Measurements from ENCODE around the gene EYA2.

The EYA2 gene

DNA sequence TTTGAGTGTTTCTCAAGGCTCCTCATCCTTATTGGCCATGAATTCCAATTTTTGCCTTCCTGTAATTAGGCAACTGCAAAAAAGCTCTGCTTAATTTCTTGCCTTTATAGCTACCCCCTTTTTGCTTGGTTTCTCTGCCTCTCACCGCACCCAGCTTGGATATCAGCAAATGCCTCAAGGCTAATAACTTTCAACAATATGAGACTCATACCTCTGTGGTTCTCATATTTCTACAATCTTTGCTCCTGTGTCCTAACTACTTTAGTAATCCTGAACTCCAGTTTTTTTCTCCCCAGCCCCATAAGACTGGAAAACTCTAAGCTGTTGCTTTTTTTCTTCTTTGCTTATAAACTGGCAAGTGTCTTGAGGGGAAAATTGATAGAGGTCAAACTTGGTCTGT, 88.8 kb downstream of the EYA2 start:
- H3K18ac ChIP-seq (ENCODE audit: low read length) = no peak overlapping the region
- DNase-seq (ENCODE audit: low spot score) = no peak
- no peak overlapping the region for H2AFZ ChIP-seq (ENCODE audit: low read length)
- H3K27me3 ChIP-seq (ENCODE audit: control insufficient read depth in 3 of 3, insufficient read depth in 3 of 3, low read depth in 1 of 3, low read length in 3 of 3) = peaks cover 0 to under 1% (median 0%) of the 10 kb centered on the region in 3 experiments
- H2BK12ac ChIP-seq (ENCODE audit: low read length) = no peak overlapping the region
- H3K23ac ChIP-seq (ENCODE audit: low read depth, low read length, poor library complexity) = no peak overlapping the region
- no peak overlapping the region for H2BK5ac ChIP-seq (ENCODE audit: low read length)
- no peak overlapping the region for H3K4me3 ChIP-seq (ENCODE audit: low read length in 2 of 2)
- no peak overlapping the region for H4K8ac ChIP-seq (ENCODE audit: low read depth, low read length)
- H3K4me2 ChIP-seq (ENCODE audit: insufficient read depth, low read length, poor library complexity, severe bottlenecking) = no peak overlapping the region
- no peaks in the 10 kb centered on the region for H3K9me3 ChIP-seq (replicated peaks in 1 of 2; ENCODE audit: control insufficient read depth in 2 of 2, insufficient read depth in 1 of 2, low read depth in 1 of 2, low read length in 2 of 2)
- no peak overlapping the region for H3K9ac ChIP-seq (ENCODE audit: low read depth, low read length, poor library complexity)
- no peak overlapping the region for H3K4ac ChIP-seq (ENCODE audit: low read length)
- H4K91ac ChIP-seq (ENCODE audit: low read depth, low read length, poor library complexity) = no peak overlapping the region
- no peak overlapping the region for H3K14ac ChIP-seq (ENCODE audit: low read length)
- H3K79me1 ChIP-seq (ENCODE audit: low read depth, low read length) = no peaks in the 10 kb centered on the region
- peaks cover 0 to 11% of the 10 kb centered on the region in 2 donors for H3K4me1 ChIP-seq (ENCODE audit: control insufficient read depth in 2 of 2, insufficient read depth in 1 of 2, low read depth in 1 of 2, low read length in 2 of 2)
- H2BK15ac ChIP-seq (ENCODE audit: low read length) = no peak overlapping the region
- no CpG with 5 or more reads among the region's 1 CpG for WGBS, 2 donors (ENCODE audit: extremely low coverage in 2 of 2, insufficient read length in 2 of 2, insufficient replicate concordance in 1 of 2)
- no peak overlapping the region for H2AK5ac ChIP-seq (ENCODE audit: low read depth, low read length)
- no peak overlapping the region for H2BK120ac ChIP-seq (ENCODE audit: low read depth, low read length)
- H3K36me3 ChIP-seq (replicated peaks in 1 of 2; ENCODE audit: control insufficient read depth in 2 of 2, insufficient read depth in 2 of 2, low read length in 2 of 2) = no peaks in the 10 kb centered on the region
- no peak overlapping the region for H3K27ac ChIP-seq (replicated peaks; ENCODE audit: low read length)

DNA sequence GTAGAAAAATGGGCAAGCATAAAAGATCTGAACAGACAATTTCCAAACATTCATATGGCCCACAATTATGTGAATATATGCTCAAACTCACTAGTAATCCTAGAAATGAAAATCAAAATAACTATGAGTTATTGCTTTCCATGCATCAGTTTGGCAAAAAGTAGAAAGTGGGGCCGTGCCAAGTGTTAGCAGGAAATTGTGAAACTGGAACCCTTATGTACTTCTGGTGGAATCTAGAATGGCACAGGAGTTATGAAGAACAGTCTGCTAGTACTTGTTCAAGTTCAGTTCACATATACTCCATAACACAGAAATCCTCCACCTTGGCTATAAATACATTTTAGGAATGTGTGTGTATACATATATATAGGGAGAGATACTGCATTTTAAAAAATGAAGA, 89.8 kb downstream of the EYA2 start:
- Histone ChIP-seq H2AFZ (ENCODE audit: low read length) (no peak overlapping the region), H4K8ac (ENCODE audit: low read depth, low read length) (no peak overlapping the region), H3K36me3 (replicated peaks in 1 of 2; ENCODE audit: control insufficient read depth in 2 of 2, insufficient read depth in 2 of 2, low read length in 2 of 2) (no peaks in the 10 kb centered on the region), H3K4ac (ENCODE audit: low read length) (no peak overlapping the region), H3K79me1 (ENCODE audit: low read depth, low read length) (no peaks in the 10 kb centered on the region), H4K91ac (ENCODE audit: low read depth, low read length, poor library complexity) (no peak overlapping the region), H3K23ac (ENCODE audit: low read depth, low read length, poor library complexity) (no peak overlapping the region), H2BK15ac (ENCODE audit: low read length) (no peak overlapping the region), H2BK5ac (ENCODE audit: low read length) (no peak overlapping the region), H3K4me3 (ENCODE audit: low read length in 2 of 2) (no peak overlapping the region), H3K9me3 (replicated peaks in 1 of 2; ENCODE audit: control insufficient read depth in 2 of 2, insufficient read depth in 1 of 2, low read depth in 1 of 2, low read length in 2 of 2) (no peaks in the 10 kb centered on the region), H3K18ac (ENCODE audit: low read length) (no peak overlapping the region), H3K27me3 (ENCODE audit: control insufficient read depth in 3 of 3, insufficient read depth in 3 of 3, low read depth in 1 of 3, low read length in 3 of 3) (no peaks in the 10 kb centered on the region), H3K27ac (replicated peaks; ENCODE audit: low read length) (no peak overlapping the region), H3K14ac (ENCODE audit: low read length) (no peak overlapping the region), H2BK120ac (ENCODE audit: low read depth, low read length) (no peak overlapping the region), H3K4me1 (ENCODE audit: control insufficient read depth in 2 of 2, insufficient read depth in 1 of 2, low read depth in 1 of 2, low read length in 2 of 2) (peaks cover 0 to 3% of the 10 kb centered on the region in 2 donors), H3K9ac (ENCODE audit: low read depth, low read length, poor library complexity) (no peak overlapping the region), H3K4me2 (ENCODE audit: insufficient read depth, low read length, poor library complexity, severe bottlenecking) (no peak overlapping the region), H2AK5ac (ENCODE audit: low read depth, low read length) (no peak overlapping the region), H2BK12ac (ENCODE audit: low read length) (no peak overlapping the region)
- no peak for DNase-seq (ENCODE audit: low spot score)
- WGBS, 2 donors (ENCODE audit: extremely low coverage in 2 of 2, insufficient read length in 2 of 2, insufficient replicate concordance in 1 of 2) = no CpG with 5 or more reads among the region's 1 CpG

DNA sequence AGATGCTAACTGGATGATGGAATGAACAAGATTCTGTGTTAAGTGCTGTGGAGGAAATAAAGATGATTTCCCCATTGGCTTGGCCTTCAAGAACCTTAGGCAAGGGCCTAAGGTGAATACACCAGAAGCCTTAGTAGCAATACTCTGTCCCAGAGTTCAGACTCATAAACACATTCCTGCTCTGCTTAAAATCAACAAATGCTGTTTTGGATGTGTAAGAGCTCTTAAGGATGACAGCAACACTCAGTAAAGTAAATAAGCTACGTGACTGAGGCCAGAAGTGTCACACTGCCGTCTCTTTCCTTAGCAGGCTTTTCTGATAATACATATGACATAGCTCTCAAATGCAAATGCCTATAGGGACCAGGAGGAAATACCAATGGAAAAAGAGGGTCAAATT, 90.6 kb downstream of the EYA2 start:
- Histone ChIP-seq H2BK120ac (ENCODE audit: low read depth, low read length) (no peak overlapping the region), H2BK5ac (ENCODE audit: low read length) (no peak overlapping the region), H3K36me3 (replicated peaks in 1 of 2; ENCODE audit: control insufficient read depth in 2 of 2, insufficient read depth in 2 of 2, low read length in 2 of 2) (no peaks in the 10 kb centered on the region), H3K4me2 (ENCODE audit: insufficient read depth, low read length, poor library complexity, severe bottlenecking) (no peak overlapping the region), H3K4me3 (ENCODE audit: low read length in 2 of 2) (no peak overlapping the region), H3K27ac (replicated peaks; ENCODE audit: low read length) (no peak overlapping the region), H2BK15ac (ENCODE audit: low read length) (no peak overlapping the region), H3K14ac (ENCODE audit: low read length) (no peak overlapping the region), H2AK5ac (ENCODE audit: low read depth, low read length) (no peak overlapping the region), H3K79me1 (ENCODE audit: low read depth, low read length) (no peaks in the 10 kb centered on the region), H3K23ac (ENCODE audit: low read depth, low read length, poor library complexity) (no peak overlapping the region), H2BK12ac (ENCODE audit: low read length) (no peak overlapping the region), H3K9ac (ENCODE audit: low read depth, low read length, poor library complexity) (no peak overlapping the region), H3K4ac (ENCODE audit: low read length) (no peak overlapping the region), H4K8ac (ENCODE audit: low read depth, low read length) (no peak overlapping the region), H4K91ac (ENCODE audit: low read depth, low read length, poor library complexity) (no peak overlapping the region), H2AFZ (ENCODE audit: low read length) (no peak overlapping the region), H3K18ac (ENCODE audit: low read length) (no peak overlapping the region), H3K27me3 (ENCODE audit: control insufficient read depth in 3 of 3, insufficient read depth in 3 of 3, low read depth in 1 of 3, low read length in 3 of 3) (no peaks in the 10 kb centered on the region), H3K9me3 (replicated peaks in 1 of 2; ENCODE audit: control insufficient read depth in 2 of 2, insufficient read depth in 1 of 2, low read depth in 1 of 2, low read length in 2 of 2) (no peaks in the 10 kb centered on the region), H3K4me1 (ENCODE audit: control insufficient read depth in 2 of 2, insufficient read depth in 1 of 2, low read depth in 1 of 2, low read length in 2 of 2) (peaks cover 0 to 5% of the 10 kb centered on the region in 2 donors)
- no peak for DNase-seq (ENCODE audit: low spot score)
- no CpG with 5 or more reads among the region's 2 CpGs for WGBS, 2 donors (ENCODE audit: extremely low coverage in 2 of 2, insufficient read length in 2 of 2, insufficient replicate concordance in 1 of 2)

DNA sequence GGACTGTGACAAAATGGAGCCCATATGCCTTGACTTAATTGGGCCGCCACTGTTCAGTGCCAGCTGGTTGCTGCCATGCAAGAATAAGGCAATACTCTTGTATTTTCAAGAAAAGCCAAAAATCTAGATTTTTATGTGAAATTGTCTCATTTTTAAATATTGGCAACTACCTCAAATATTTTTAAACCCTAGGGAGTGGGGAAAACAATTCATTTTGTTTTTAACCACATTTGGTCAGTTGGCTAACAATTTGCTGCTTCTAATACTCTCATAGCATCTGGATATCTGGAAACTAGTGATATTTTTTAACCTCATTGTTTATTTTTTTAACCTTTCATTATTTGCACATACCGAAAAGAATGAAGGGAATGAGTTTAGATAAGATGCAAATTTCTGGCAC, 91.0 kb downstream of the EYA2 start:
- Histone ChIP-seq H3K27me3 (ENCODE audit: control insufficient read depth in 3 of 3, insufficient read depth in 3 of 3, low read depth in 1 of 3, low read length in 3 of 3) (no peaks in the 10 kb centered on the region), H2BK15ac (ENCODE audit: low read length) (no peak overlapping the region), H4K8ac (ENCODE audit: low read depth, low read length) (no peak overlapping the region), H2BK5ac (ENCODE audit: low read length) (no peak overlapping the region), H3K9ac (ENCODE audit: low read depth, low read length, poor library complexity) (no peak overlapping the region), H2BK120ac (ENCODE audit: low read depth, low read length) (no peak overlapping the region), H3K79me1 (ENCODE audit: low read depth, low read length) (no peaks in the 10 kb centered on the region), H3K23ac (ENCODE audit: low read depth, low read length, poor library complexity) (no peak overlapping the region), H3K4me1 (ENCODE audit: control insufficient read depth in 2 of 2, insufficient read depth in 1 of 2, low read depth in 1 of 2, low read length in 2 of 2) (peaks cover 0 to 6% of the 10 kb centered on the region in 2 donors), H2AK5ac (ENCODE audit: low read depth, low read length) (no peak overlapping the region), H3K4me3 (ENCODE audit: low read length in 2 of 2) (no peak overlapping the region), H4K91ac (ENCODE audit: low read depth, low read length, poor library complexity) (no peak overlapping the region), H3K9me3 (replicated peaks in 1 of 2; ENCODE audit: control insufficient read depth in 2 of 2, insufficient read depth in 1 of 2, low read depth in 1 of 2, low read length in 2 of 2) (no peaks in the 10 kb centered on the region), H2BK12ac (ENCODE audit: low read length) (no peak overlapping the region), H3K14ac (ENCODE audit: low read length) (no peak overlapping the region), H3K4ac (ENCODE audit: low read length) (no peak overlapping the region), H2AFZ (ENCODE audit: low read length) (no peak overlapping the region), H3K27ac (replicated peaks; ENCODE audit: low read length) (no peak overlapping the region), H3K18ac (ENCODE audit: low read length) (no peak overlapping the region), H3K4me2 (ENCODE audit: insufficient read depth, low read length, poor library complexity, severe bottlenecking) (no peak overlapping the region), H3K36me3 (replicated peaks in 1 of 2; ENCODE audit: control insufficient read depth in 2 of 2, insufficient read depth in 2 of 2, low read length in 2 of 2) (no peaks in the 10 kb centered on the region)
- no peak for DNase-seq (ENCODE audit: low spot score)
- no CpG with 5 or more reads among the region's 2 CpGs for WGBS, 2 donors (ENCODE audit: extremely low coverage in 2 of 2, insufficient read length in 2 of 2, insufficient replicate concordance in 1 of 2)

All from neuronal stem cell (in vitro differentiated cells).